Small intestine (tissue), 16 donors: ENCODE measurements around the gene PARD6A. TPM values are rescaled to one million over a fixed set of nuclear protein-coding genes. Genes with fewer than 3 reads are reported as not detected.

Experiments used
- DNase-seq, 2 donors: peaks; one replicate each; pipeline versions ENCODE4 v3.0.0 to v3.0.0-alpha.2; 2013
- FAIRE-seq: peaks from 2 replicates; lab custom pipeline; 2012; peaks lifted over from hg19 to GRCh38; lab: Jason Lieb, UNC
- H3K27ac ChIP-seq, 3 donors: one replicate each; pipeline ENCODE4 v1.5.1; 2013; ENCODE audit warnings: low read length in 2 of 3, mild to moderate bottlenecking in 2 of 3, control low read depth in 1 of 3, inconsistent platforms in 1 of 3, low read depth in 1 of 3, moderate library complexity in 1 of 3
- H3K27me3 ChIP-seq, 3 donors: one replicate each; pipeline ENCODE4 v1.6.1; 2013; ENCODE audit warnings: low read length in 3 of 3, inconsistent platforms in 1 of 3; ENCODE audit not compliant: control insufficient read depth in 3 of 3, insufficient read depth in 3 of 3
- H3K36me3 ChIP-seq, 3 donors: one replicate each; pipeline ENCODE4 v1.6.1; 2013; ENCODE audit warnings: low read length in 3 of 3, inconsistent platforms in 1 of 3, low read depth in 1 of 3, mild to moderate bottlenecking in 1 of 3, moderate library complexity in 1 of 3; ENCODE audit not compliant: control insufficient read depth in 3 of 3, insufficient read depth in 2 of 3
- H3K4me1 ChIP-seq, 3 donors: one replicate each; pipeline ENCODE4 v1.6.1; 2013; ENCODE audit warnings: low read length in 2 of 3, inconsistent platforms in 1 of 3, low read depth in 1 of 3, mild to moderate bottlenecking in 1 of 3, moderate library complexity in 1 of 3; ENCODE audit not compliant: control insufficient read depth in 3 of 3, insufficient read depth in 2 of 3
- H3K4me3 ChIP-seq, 3 donors: one replicate each; pipeline ENCODE4 v1.5.1; 2013; ENCODE audit warnings: low read length in 3 of 3, control low read depth in 1 of 3, inconsistent platforms in 1 of 3, low read depth in 1 of 3, mild to moderate bottlenecking in 1 of 3, moderate library complexity in 1 of 3
- H3K9me3 ChIP-seq, 2 donors: one replicate each; pipeline ENCODE4 v1.6.1; 2013; ENCODE audit warnings: low read depth in 1 of 2, low read length in 1 of 2; ENCODE audit not compliant: control insufficient read depth in 2 of 2, insufficient read depth in 1 of 2
- WGBS, 3 donors: extraction: QIAGEN DNeasy Blood & Tissue Kit; methylation state at CpG; one replicate each; pipeline ENCODE4 v1.1.7; 2013; 5-methylcytosine and 5-hydroxymethylcytosine counted together
- long read RNA-seq, 10 donors: transcript quantifications; one replicate each; lab custom pipeline, GENCODE V29; 2026
- polyA plus RNA-seq, 4 donors: library from polyadenylated mRNA; stranded (reverse) in 3 of 4; unstranded in 1 of 4; fragments of 200-250 nt in 3 of 4; fragments of 120-200 nt in 1 of 4; gene quantifications; one replicate each; pipeline versions ENCODE4 v1.2.1 to v1.2.3, GENCODE V29; 2013
- donor health status: healthy with polysubstance abuse.
- donor health status: control.
- donor health status: control.
- donor health status: Bipolar disorder and iron deficiency.
- donor health status: healthy.

The PARD6A gene
- polyA plus RNA-seq: 1 to 10 TPM; 1.0 to 6.8 (median 2.7) TPM
- long read RNA-seq, donor 1: 0 reads
- long read RNA-seq, donor 2: 0 reads
- long read RNA-seq, donor 3: 0 reads
- long read RNA-seq, donor 4: 0 reads
- long read RNA-seq, donor 5, partial matches to known transcripts: 0 of 1 reads
- long read RNA-seq, donor 5, other reads (novel, unspliced or antisense): 0 of 1 reads
- long read RNA-seq, donor 6, partial matches to known transcripts: 0 of 1 reads
- long read RNA-seq, donor 6, other reads (novel, unspliced or antisense): 0 of 1 reads
- long read RNA-seq, donor 7, partial matches to known transcripts: 18 of 32 reads
- long read RNA-seq, donor 7, other reads (novel, unspliced or antisense): 14 of 32 reads
- long read RNA-seq, donor 8: 0 reads
- long read RNA-seq, donor 9: 0 reads
- long read RNA-seq, donor 10, partial matches to known transcripts: 0 of 1 reads
- long read RNA-seq, donor 10, other reads (novel, unspliced or antisense): 0 of 1 reads

GRCh38 chr16:67660564-67661028 lies at the start of gene PARD6A:
Gene PARD6A (plus strand): TSS chr16:67660960. CDS start chr16:67661039, 79 bp downstream.
- FAIRE-seq: no peak
- 0% methylated on average over 35 to 48 of the region's 48 CpGs for WGBS, 3 donors
- Histone ChIP-seq H3K36me3 (peaks cover 0 to 52% (median 2%) of the 10 kb centered on the region in 3 donors), H3K4me1 (peaks cover 0 to 15% (median 0%) of the 10 kb centered on the region in 3 donors), H3K9me3 (no peaks in the 10 kb centered on the region), H3K4me3 (peak within 1 kb of the TSS; percentile 74 to 99 (median 80)), H3K27ac (peak within 1 kb of the TSS; percentile 87 to 99 (median 98)), H3K27me3 (no peaks in the 10 kb centered on the region)
- DNase-seq: peak; percentile 94 to 95

DNA sequence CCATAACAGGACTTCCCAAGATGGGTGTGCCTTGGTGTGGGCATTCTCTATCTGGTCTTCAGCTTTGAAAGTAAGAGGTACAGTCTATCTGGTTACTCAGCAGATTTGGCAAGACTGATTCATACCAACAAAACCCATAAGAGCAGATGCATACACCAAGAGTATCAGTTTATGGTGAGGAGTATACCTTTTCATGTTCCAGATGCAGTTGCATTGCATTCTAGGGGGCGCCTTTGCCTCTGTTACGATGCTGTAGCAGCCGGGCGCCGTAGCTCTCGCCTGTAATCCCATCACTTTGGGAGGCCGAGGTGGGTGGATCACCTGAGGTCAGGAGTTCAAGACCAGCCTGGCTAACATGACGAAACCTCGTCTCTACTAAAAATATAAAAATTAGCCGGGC lies 47.0 kb upstream of the PARD6A start:
- Histone ChIP-seq H3K9me3 (no peaks in the 10 kb centered on the region), H3K36me3 (peaks cover 9 to 54% (median 13%) of the 10 kb centered on the region in 3 donors), H3K4me3 (no peak overlapping the region), H3K27ac (no peak overlapping the region), H3K27me3 (no peaks in the 10 kb centered on the region), H3K4me1 (no peaks in the 10 kb centered on the region)
- WGBS, 3 donors: 94 to 96% (median 95%) methylated on average over 10 of the region's 10 CpGs
- FAIRE-seq (no peak), DNase-seq (no peak)

- no peak for DNase-seq
- Histone ChIP-seq H3K36me3 (peaks cover 29 to 73% (median 32%) of the 10 kb centered on the region in 3 donors), H3K9me3 (no peaks in the 10 kb centered on the region), H3K4me3 (no peak overlapping the region), H3K27me3 (no peaks in the 10 kb centered on the region), H3K27ac (no peak overlapping the region), H3K4me1 (no peaks in the 10 kb centered on the region)
- 96% methylated on average over 14 of the region's 14 CpGs for WGBS, 3 donors
- FAIRE-seq: no peak
Observed at GRCh38 chr16:67628216-67628615, 32.5 kb upstream of the PARD6A start.

GRCh38 chr16:67632415-67633172 lies 28.2 kb upstream of the PARD6A start:
- H3K27ac ChIP-seq: no peak overlapping the region
- 71 to 78% (median 77%) methylated on average over 7 of the region's 7 CpGs for WGBS, 3 donors
- H3K36me3 ChIP-seq: peaks cover 22 to 70% (median 29%) of the 10 kb centered on the region in 3 donors
- H3K27me3 ChIP-seq: no peaks in the 10 kb centered on the region
- no peaks in the 10 kb centered on the region for H3K9me3 ChIP-seq
- no peak overlapping the region for H3K4me3 ChIP-seq
- DNase-seq (no peak), FAIRE-seq (no peak)
- no peaks in the 10 kb centered on the region for H3K4me1 ChIP-seq

DNA sequence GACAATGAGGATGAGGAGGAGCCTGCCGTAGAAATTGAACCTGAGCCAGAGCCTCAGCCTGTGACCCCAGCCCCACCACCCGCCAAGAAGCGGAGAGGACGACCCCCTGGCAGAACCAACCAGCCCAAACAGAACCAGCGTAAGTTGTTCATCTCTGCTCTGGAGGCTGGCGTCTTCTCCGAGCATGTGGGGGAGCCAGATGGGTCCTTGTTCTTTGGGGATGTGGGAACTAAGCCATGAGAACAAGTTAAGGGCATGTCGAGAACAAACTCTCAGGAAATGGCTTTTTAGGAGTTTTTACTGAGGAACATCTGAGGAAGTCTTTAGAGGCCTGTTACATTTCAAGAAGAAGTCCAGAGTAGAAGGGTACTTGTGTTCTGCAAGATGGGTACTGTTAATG lies 24.0 kb upstream of the PARD6A start:
- no peak overlapping the region for H3K4me3 ChIP-seq
- DNase-seq (no peak), FAIRE-seq (no peak)
- H3K36me3 ChIP-seq: peaks cover 20 to 54% (median 28%) of the 10 kb centered on the region in 3 donors
- H3K9me3 ChIP-seq: no peaks in the 10 kb centered on the region
- 93 to 95% (median 95%) methylated on average over 8 of the region's 8 CpGs for WGBS, 3 donors
- no peak overlapping the region for H3K27ac ChIP-seq
- H3K4me1 ChIP-seq: no peaks in the 10 kb centered on the region
- H3K27me3 ChIP-seq: no peaks in the 10 kb centered on the region

- H3K27me3 ChIP-seq: no peaks in the 10 kb centered on the region
- DNase-seq (no peak), FAIRE-seq (no peak)
- H3K4me1 ChIP-seq: no peaks in the 10 kb centered on the region
- no peaks in the 10 kb centered on the region for H3K9me3 ChIP-seq
- H3K27ac ChIP-seq: no peak overlapping the region
- 93 to 97% (median 94%) methylated on average over 12 of the region's 12 CpGs for WGBS, 3 donors
- no peak overlapping the region for H3K4me3 ChIP-seq
- H3K36me3 ChIP-seq: peaks cover 13 to 47% (median 19%) of the 10 kb centered on the region in 3 donors
Observed at GRCh38 chr16:67637625-67638024, 23.1 kb upstream of the PARD6A start.

- no peak overlapping the region for H3K4me3 ChIP-seq
- peaks cover 0 to 32% (median 6%) of the 10 kb centered on the region in 3 donors for H3K27me3 ChIP-seq
- DNase-seq (peak in 1 of 2 donors; percentile 42), FAIRE-seq (no peak)
- H3K27ac ChIP-seq: no peak overlapping the region
- no peaks in the 10 kb centered on the region for H3K9me3 ChIP-seq
- peaks cover 7 to 20% (median 9%) of the 10 kb centered on the region in 3 donors for H3K36me3 ChIP-seq
- 28 to 64% (median 43%) methylated on average over 10 of the region's 10 CpGs for WGBS, 3 donors
- no peaks in the 10 kb centered on the region for H3K4me1 ChIP-seq
Observed at GRCh38 chr16:67641779-67642708, 18.7 kb upstream of the PARD6A start.
